NCI-H524 (cell line): ENCODE results near the gene PPIE.

Source experiments
- DNase-seq, 2 experiments: peaks; one replicate each; lab custom pipeline; 2025; lab: John Stamatoyannopoulos, UW

PPIE gene

GRCh38 chr1:39805385-39805784 lies 66.7 kb downstream of the PPIE start:
- DNase-seq, result no peak

DNA sequence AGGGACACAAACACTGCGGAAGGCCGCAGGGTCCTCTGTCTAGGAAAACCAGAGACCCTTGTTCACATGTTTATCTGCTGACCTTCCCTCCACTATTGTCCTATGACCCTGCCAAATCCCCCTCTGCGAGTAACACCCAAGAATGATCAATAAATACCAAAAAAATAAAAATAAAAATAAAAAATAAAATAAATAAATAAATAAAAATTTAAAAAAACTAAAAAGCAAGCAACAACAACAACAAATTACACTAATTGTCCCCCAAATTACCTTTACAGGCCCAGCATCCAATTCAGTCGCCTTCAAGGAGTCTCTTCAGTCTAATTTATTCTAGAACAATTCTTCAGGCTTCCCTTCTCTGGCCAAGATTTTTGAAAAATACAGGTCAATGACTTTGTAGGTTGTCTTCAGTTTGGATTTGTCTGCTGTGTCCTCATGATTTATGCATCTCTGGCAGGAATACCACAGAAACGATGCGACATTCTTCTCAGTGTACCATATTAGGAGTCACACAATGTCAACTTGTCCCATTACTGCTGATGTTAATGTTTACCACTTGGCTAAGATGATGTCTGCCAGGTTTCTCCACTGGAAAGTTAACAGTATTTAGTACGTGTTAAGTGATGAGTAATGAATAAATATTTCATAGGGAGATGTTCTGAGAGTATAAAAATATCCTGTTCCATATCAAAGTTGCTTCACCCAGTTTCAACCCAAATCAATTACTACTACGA lies 70.3 kb downstream of the PPIE start:
- DNase-seq, result no peak

DNA sequence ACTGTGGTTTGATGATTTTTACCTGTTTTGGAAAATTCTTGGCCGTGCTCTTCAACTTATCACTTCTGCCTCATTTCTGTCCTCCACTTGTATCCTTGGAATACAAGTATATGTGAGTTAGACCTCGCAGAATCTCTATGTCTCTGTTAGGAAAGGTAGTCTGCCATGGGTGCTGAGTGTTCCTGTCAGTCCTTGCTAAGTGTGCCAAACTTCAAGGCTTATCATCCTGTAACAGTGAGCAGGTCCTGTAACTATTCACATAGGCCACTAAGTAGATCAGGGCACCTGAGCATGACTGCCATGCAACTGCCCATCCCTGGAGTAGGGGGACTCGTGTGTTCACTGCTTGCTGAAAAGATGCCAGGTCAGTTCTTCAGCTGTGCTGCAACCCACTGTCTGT lies 74.2 kb downstream of the PPIE start:
- no peak for DNase-seq
